RWPE2 (cell line): Measurements from ENCODE around the gene RBM28.

ENCODE experiments used
- ATAC-seq: fragments of 200-7000 bp; cut with Tn5 transposase; 3 replicates; pipeline ENCODE4 v1.9.1; 2021; ENCODE audit warnings: low read depth
- DNase-seq: peaks from one replicate; pipeline ENCODE4 v3.0.0-alpha.2; 2020; ENCODE audit warnings: low spot score
- H3K27ac ChIP-seq: fragments of 450-650 bp; 2 replicates; pipeline ENCODE4 v1.5.1; 2017; ENCODE audit warnings: mild to moderate bottlenecking; ENCODE audit not compliant: poor library complexity, severe bottlenecking
- H3K27me3 ChIP-seq: fragments of 250-450 bp; sonication (Bioruptor Pico); 2 replicates; pipeline ENCODE4 v1.5.1; 2021; ENCODE audit warnings: mild to moderate bottlenecking, moderate library complexity; ENCODE audit not compliant: insufficient read depth, poor library complexity, severe bottlenecking
- H3K36me3 ChIP-seq: fragments of 250-450 bp; sonication (Bioruptor Pico); 2 replicates; pipeline ENCODE4 v1.5.1; 2020; ENCODE audit warnings: low read depth, mild to moderate bottlenecking, moderate library complexity
- H3K4me1 ChIP-seq: fragments of 250-450 bp; sonication (Bioruptor Pico); 2 replicates; pipeline ENCODE4 v1.5.1; 2021; ENCODE audit warnings: mild to moderate bottlenecking, moderate library complexity; ENCODE audit not compliant: insufficient read depth, poor library complexity, severe bottlenecking
- H3K4me3 ChIP-seq: fragments of 250-450 bp; sonication (Bioruptor Pico); 2 replicates; pipeline ENCODE4 v1.5.1; 2021; ENCODE audit warnings: mild to moderate bottlenecking, moderate library complexity; ENCODE audit not compliant: severe bottlenecking
- H3K9me3 ChIP-seq: fragments of 250-450 bp; sonication (Bioruptor Pico); 2 replicates; pipeline ENCODE4 v1.5.1; 2021; ENCODE audit warnings: mild to moderate bottlenecking, moderate library complexity; ENCODE audit not compliant: severe bottlenecking
- CTCF ChIP-seq: fragments of 450-650 bp; IDR thresholded peaks from one replicate; pipeline ENCODE4 v1.5.1; 2017; ENCODE audit warnings: mild to moderate bottlenecking, moderate library complexity; ENCODE audit not compliant: poor library complexity, severe bottlenecking

RBM28 gene

GRCh38 chr7:128351296-128352152, 7.8 kb upstream of the RBM28 start:
- Histone ChIP-seq H3K4me1 (no peaks in the 10 kb centered on the region), H3K9me3 (no peaks in the 10 kb centered on the region), H3K27ac (no peak overlapping the region), H3K4me3 (peak overlapping the region; percentile 12), H3K36me3 (no peaks in the 10 kb centered on the region), H3K27me3 (peaks cover 22% of the 10 kb centered on the region)
- no peak for TF ChIP-seq CTCF
- no peak for ATAC-seq
- no peak for DNase-seq

GRCh38 chr7:128350708-128351295, 7.1 kb upstream of the RBM28 start:
- Histone ChIP-seq H3K27me3 (peaks cover 22% of the 10 kb centered on the region), H3K36me3 (no peaks in the 10 kb centered on the region), H3K4me1 (no peaks in the 10 kb centered on the region), H3K4me3 (no peak overlapping the region), H3K9me3 (no peaks in the 10 kb centered on the region), H3K27ac (no peak overlapping the region)
- DNase-seq (no peak), ATAC-seq (no peak)
- TF ChIP-seq CTCF: no peak

GRCh38 chr7:128349466-128349825, 5.7 kb upstream of the RBM28 start:
- H3K9me3 ChIP-seq: no peaks in the 10 kb centered on the region
- no peak for TF ChIP-seq CTCF
- no peak overlapping the region for H3K27ac ChIP-seq
- DNase-seq (no peak), ATAC-seq (no peak)
- no peaks in the 10 kb centered on the region for H3K4me1 ChIP-seq
- peaks cover 22% of the 10 kb centered on the region for H3K27me3 ChIP-seq
- no peaks in the 10 kb centered on the region for H3K36me3 ChIP-seq
- no peak overlapping the region for H3K4me3 ChIP-seq

GRCh38 chr7:128347647-128348097, 4.0 kb upstream of the RBM28 start:
- Histone ChIP-seq H3K9me3 (no peaks in the 10 kb centered on the region), H3K36me3 (no peaks in the 10 kb centered on the region), H3K27me3 (peaks cover 16% of the 10 kb centered on the region), H3K4me3 (no peak overlapping the region), H3K4me1 (no peaks in the 10 kb centered on the region), H3K27ac (no peak overlapping the region)
- ATAC-seq (peak; percentile 51; the same call in 2 of the 3 replicates), DNase-seq (no peak)
- TF ChIP-seq CTCF: peak; percentile 81

GRCh38 chr7:128344431-128344774, 695 bp upstream of the RBM28 start:
- DNase-seq: no peak
- Histone ChIP-seq H3K27me3 (no peaks in the 10 kb centered on the region), H3K4me3 (no peak overlapping the region), H3K9me3 (no peaks in the 10 kb centered on the region), H3K36me3 (peaks cover 20% of the 10 kb centered on the region), H3K27ac (no peak overlapping the region), H3K4me1 (no peaks in the 10 kb centered on the region)
- no peak for ATAC-seq
- no peak for TF ChIP-seq CTCF
